NCI-H1417 treated with DMSO at 0.1 percent for 48 hours (cell line): ENCODE measurements around the gene TBC1D22A.

Experiments used
- DNase-seq: peaks from one replicate; lab custom pipeline; 2025; lab: John Stamatoyannopoulos, UW

Gene TBC1D22A

GRCh38 chr22:46995501-46996360 is 233.3 kb downstream of the TBC1D22A start:
- DNase-seq: no peak

- DNase-seq: no peak
Observed at GRCh38 chr22:46996595-46997310, 234.3 kb downstream of the TBC1D22A start.

DNA sequence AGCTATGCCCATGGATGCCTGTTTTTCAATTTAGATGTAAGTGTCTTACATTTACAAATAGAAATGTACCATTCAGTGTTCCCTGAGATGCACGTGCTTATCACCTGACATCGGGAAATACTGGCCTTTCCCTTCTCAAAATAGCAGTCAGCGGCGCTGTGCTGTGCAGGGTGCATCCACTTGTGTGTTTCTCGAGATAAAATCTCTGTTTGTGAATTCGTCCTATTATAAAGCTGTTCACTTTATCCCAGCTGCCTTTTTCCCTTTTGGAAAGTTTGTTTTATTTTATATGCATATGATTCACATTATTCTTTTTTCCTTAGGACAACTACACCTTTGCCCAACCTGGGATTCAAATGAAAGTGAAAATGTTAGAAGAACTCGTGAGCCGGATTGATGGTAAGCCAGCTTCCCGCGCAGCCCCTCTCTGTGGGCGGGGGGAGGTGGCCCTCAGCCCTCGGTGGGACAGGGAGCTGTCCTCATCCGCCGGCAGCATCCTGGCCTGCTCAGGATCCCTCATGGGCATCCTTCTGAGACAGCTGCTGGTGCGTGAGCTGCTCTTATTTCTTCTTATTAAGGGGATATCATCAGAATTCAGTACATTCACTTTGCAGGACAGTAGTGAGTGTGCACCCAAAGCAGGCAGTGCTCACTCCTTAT is 235.0 kb downstream of the TBC1D22A start:
- DNase-seq: no peak

GRCh38 chr22:46998331-46998730 is 235.9 kb downstream of the TBC1D22A start:
- DNase-seq: no peak

- no peak for DNase-seq
Observed at GRCh38 chr22:47000256-47000655, 237.8 kb downstream of the TBC1D22A start.

- no peak for DNase-seq
Observed at GRCh38 chr22:47000888-47001287, 238.4 kb downstream of the TBC1D22A start.

- DNase-seq: no peak
Observed at GRCh38 chr22:47001288-47001687, 238.8 kb downstream of the TBC1D22A start.

GRCh38 chr22:47002692-47003091 is 240.2 kb downstream of the TBC1D22A start:
- DNase-seq: no peak

DNA sequence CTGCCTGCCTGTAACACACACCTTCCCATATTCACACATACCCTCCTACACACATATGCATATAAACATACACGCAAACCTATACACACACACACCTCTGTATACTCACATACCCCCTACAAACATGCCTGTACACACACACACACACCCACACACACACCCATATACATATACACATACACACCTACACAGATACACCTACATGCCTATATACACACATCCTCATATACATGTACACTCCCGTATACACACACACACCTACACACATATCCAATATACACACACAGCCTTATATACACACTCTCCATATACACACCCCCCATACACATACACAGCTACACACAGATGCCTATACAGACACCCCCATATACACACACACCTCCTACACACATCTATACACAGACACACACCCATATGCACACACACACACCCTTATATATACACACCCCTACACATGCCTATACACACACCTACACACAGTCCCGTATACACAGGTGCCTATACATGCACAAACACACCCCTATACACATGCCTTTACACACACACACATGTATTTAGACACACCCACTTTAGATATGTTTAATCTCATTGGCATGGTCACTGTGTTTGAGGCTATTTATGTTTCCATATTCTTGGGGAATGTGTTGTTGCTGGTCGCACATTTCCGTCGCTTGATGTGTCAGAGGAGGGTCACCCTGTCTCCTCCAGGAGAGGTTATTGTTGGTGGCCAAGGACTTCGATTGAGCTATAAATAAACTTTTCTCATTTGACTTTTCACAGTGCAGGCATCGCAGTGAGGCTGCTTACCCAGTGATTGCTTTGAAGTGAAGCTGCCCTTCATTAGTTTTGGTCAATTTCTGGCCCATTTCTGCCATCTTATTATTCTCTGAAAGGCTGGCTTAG is 243.3 kb downstream of the TBC1D22A start:
- no peak for DNase-seq

GRCh38 chr22:47006433-47006832 is 244.0 kb downstream of the TBC1D22A start:
- no peak for DNase-seq

GRCh38 chr22:47006869-47007268 is 244.4 kb downstream of the TBC1D22A start:
- DNase-seq: no peak

DNA sequence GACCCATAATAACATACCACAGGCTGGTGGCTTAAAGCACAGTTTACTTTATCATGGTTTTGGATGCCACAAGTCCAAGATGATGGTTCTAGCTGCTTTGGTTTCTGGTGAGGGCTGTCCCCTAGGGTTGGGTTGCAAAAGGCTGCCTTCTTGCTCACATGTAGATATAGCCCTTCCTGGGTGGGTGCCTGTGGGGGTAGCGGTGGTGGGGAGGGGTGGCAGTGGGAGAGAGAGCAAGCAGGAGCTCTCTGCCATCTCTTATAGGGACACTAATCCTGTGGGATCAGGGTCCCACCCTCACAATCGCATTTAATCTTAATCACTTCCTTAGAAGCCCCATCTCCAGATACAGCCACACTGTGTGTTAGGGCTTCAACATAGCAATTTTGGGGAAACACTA is 245.0 kb downstream of the TBC1D22A start:
- no peak for DNase-seq

DNA sequence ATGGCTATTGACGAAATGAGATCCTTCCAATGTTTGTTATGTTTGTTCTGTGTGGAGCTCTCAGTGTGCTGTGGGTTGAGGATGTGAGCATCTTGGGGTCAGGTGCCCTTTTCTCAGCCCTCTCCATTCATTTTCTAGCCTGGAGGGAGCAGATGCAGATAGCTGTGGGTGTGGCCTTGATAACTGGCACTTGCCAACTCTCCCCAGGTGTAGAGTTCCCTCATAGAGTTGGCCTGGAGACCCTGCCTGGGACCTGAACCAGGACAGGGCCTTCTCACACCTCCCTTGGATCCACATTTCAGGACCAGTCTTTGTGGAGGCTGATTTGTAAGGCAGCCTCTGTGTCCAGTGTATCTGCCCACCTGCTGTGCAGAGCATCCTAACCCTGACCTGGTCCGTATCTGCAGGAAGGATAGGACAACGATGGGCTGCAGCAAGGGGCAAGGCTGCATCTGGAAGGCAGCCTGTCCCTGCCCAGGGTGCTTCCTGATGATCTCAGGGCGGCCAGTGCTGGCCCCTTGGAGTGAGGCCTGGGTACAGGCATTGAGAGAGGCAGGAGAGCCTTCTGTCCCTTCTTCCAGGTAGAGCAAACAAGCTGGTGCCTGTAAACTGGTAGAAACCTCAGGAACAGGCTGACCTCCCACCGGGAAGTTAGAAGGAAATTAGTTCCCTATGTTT is 245.9 kb downstream of the TBC1D22A start:
- no peak for DNase-seq

DNA sequence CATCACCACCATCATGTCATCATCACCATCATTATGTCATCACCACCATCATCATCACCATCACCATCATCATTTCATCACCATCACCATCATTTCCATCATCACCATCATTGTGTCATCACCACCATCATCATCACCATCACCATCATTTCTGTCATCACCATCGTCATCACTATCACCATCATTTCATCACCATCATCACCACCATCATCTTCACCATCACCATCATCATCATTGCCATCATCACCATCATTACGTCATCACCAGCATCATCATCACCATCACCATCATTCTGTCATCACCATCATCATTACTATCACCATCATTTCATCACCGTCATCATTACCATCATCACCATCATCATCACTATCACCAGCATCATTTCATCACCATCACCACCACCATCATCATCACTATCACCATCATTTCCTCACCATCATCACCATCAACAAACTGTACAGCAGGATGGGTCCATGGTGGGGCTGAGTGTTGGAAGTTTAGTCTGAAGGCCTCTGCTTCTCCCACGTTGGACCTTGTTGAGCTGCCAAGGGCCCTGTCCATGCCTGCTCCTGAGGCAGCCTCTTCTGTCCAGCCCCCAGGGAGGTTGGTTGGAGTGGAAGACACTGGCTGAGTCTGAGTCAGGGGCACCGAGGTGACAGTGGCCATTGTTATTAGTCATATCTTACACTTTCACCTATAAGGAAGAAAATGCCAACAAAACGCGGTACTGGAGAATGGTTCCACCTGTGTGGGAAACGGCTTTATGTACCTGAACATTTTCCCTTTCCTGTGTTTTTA is 247.1 kb downstream of the TBC1D22A start:
- DNase-seq: no peak

- DNase-seq: no peak
Observed at GRCh38 chr22:47010211-47010610, 247.8 kb downstream of the TBC1D22A start.

GRCh38 chr22:47011131-47011858 is 248.8 kb downstream of the TBC1D22A start:
- DNase-seq: no peak

- DNase-seq: no peak
Observed at GRCh38 chr22:47011859-47012258, 249.4 kb downstream of the TBC1D22A start.

GRCh38 chr22:47012589-47013370 is 250.3 kb downstream of the TBC1D22A start:
- DNase-seq: no peak
